Nephron progenitor cell (in vitro differentiated cells): ENCODE measurements around the gene GNPAT.
A peak's percentile ranks its signal among the peaks of the same experiment; 100 is the strongest.

Source experiments
- DNase-seq: peaks from one replicate; pipeline ENCODE4 v3.0.0; 2021
- H3K27ac Mint-ChIP-seq: 2 replicates; pipeline ENCODE4 v1.8.0; 2021; ENCODE audit warnings: mild to moderate bottlenecking, moderate library complexity, mixed read lengths
- H3K27me3 Mint-ChIP-seq: 2 replicates; pipeline ENCODE4 v1.8.0; 2021; ENCODE audit warnings: mild to moderate bottlenecking, low read depth, mixed read lengths; ENCODE audit not compliant: poor library complexity
- H3K36me3 Mint-ChIP-seq: 2 replicates; pipeline ENCODE4 v1.8.0; 2021; ENCODE audit warnings: low read depth, mixed read lengths
- H3K4me1 Mint-ChIP-seq: 2 replicates; pipeline ENCODE4 v1.8.0; 2021; ENCODE audit warnings: mixed read lengths
- H3K4me3 Mint-ChIP-seq: 2 replicates; pipeline ENCODE4 v1.8.0; 2021; ENCODE audit warnings: mild to moderate bottlenecking, moderate library complexity, mixed read lengths
- H3K9me3 Mint-ChIP-seq: 2 replicates; pipeline ENCODE4 v1.8.0; 2021; ENCODE audit warnings: mild to moderate bottlenecking, moderate library complexity, mixed read lengths
- TF ChIP-seq, protein P1 (sequence below): fragments of 200-600 bp; sonication (generic); IDR thresholded peaks from 2 replicates; pipeline ENCODE4 v1.5.0; 2021; ENCODE audit warnings: antibody characterized with exemption

GNPAT gene

GRCh38 chr1:231260351-231260750, 19.3 kb downstream of the GNPAT start:
- TF ChIP-seq, protein P1, sequence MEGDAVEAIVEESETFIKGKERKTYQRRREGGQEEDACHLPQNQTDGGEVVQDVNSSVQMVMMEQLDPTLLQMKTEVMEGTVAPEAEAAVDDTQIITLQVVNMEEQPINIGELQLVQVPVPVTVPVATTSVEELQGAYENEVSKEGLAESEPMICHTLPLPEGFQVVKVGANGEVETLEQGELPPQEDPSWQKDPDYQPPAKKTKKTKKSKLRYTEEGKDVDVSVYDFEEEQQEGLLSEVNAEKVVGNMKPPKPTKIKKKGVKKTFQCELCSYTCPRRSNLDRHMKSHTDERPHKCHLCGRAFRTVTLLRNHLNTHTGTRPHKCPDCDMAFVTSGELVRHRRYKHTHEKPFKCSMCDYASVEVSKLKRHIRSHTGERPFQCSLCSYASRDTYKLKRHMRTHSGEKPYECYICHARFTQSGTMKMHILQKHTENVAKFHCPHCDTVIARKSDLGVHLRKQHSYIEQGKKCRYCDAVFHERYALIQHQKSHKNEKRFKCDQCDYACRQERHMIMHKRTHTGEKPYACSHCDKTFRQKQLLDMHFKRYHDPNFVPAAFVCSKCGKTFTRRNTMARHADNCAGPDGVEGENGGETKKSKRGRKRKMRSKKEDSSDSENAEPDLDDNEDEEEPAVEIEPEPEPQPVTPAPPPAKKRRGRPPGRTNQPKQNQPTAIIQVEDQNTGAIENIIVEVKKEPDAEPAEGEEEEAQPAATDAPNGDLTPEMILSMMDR: no peak
- no peaks in the 10 kb centered on the region for H3K27me3 Mint-ChIP-seq
- DNase-seq: no peak
- no peaks in the 10 kb centered on the region for H3K4me1 Mint-ChIP-seq
- H3K4me3 Mint-ChIP-seq: no peak overlapping the region
- peaks cover 4% of the 10 kb centered on the region for H3K9me3 Mint-ChIP-seq
- H3K36me3 Mint-ChIP-seq: peaks cover 76% of the 10 kb centered on the region
- no peak overlapping the region for H3K27ac Mint-ChIP-seq

DNA sequence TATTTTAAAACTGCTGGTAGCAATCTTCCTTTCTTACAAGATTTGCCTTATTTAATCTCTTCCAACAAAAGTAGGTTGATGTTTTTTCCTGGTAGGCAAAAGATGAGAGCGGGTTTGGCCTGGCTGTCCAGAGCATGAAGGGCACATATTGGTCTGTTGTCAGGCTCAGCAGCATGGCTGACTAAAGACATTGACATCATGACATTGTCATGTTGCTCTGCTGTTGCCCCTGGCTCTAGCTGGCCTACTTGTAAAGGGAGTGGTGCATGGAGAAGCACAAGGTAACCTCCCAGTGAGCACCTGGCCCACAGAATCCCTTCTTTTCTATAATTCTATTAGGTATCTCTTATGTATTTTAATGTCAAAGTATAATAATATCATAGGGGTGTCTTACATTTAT, 23.6 kb downstream of the GNPAT start:
- TF ChIP-seq, protein P1: no peak
- Mint-ChIP-seq H3K36me3 (peaks cover 73% of the 10 kb centered on the region), H3K4me3 (no peak overlapping the region), H3K4me1 (no peaks in the 10 kb centered on the region), H3K27me3 (no peaks in the 10 kb centered on the region), H3K27ac (no peak overlapping the region), H3K9me3 (no peaks in the 10 kb centered on the region)
- no peak for DNase-seq

DNA sequence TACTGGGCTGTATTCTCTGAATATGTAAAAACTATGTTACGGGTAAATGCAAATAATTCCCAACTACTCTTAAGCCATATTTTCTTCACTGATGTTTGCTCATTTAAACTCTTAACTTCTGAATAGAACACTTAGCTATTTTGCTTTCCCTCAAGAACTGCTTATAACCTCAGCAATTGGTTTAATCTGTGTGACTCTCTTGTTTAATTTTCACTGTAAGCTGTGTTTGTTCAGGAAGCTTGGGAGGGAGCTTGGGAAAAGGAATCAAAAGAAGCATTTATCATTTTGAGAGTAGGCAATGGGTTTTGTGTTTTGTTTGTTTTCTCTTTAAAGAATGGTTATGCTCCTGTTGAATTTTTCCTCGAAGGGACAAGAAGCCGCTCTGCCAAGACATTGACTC, 24.4 kb downstream of the GNPAT start:
- H3K27ac Mint-ChIP-seq: no peak overlapping the region
- H3K36me3 Mint-ChIP-seq: peaks cover 73% of the 10 kb centered on the region
- DNase-seq: no peak
- TF ChIP-seq, protein P1: no peak
- H3K4me1 Mint-ChIP-seq: no peaks in the 10 kb centered on the region
- H3K9me3 Mint-ChIP-seq: no peaks in the 10 kb centered on the region
- H3K27me3 Mint-ChIP-seq: no peaks in the 10 kb centered on the region
- H3K4me3 Mint-ChIP-seq: no peak overlapping the region

DNA sequence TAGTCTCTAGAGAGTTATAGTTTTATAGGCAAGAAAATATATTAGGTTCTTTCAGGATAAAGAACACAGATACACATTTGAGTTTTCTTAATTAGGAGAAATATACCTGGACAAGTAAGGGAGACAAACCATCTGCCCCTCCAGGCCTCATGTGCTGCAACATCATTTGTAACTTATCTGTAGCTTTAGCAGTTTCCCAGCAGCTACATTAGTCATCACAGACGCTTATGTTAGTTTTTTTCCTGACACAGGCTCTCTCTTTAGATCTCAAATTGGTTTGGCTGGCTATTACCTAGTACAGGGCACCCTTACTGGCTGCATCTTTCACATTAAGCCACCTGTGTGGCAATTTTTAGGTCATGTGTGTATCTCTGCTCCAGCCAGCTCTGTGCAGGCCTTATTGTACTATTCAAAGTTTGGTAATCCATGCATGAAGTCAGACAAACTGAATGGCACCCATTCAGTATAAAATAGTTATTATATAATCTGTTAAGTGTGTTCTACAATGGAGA, 25.9 kb downstream of the GNPAT start:
- Mint-ChIP-seq H3K9me3 (no peaks in the 10 kb centered on the region), H3K4me1 (no peaks in the 10 kb centered on the region), H3K36me3 (peaks cover 72% of the 10 kb centered on the region), H3K4me3 (no peak overlapping the region), H3K27me3 (no peaks in the 10 kb centered on the region), H3K27ac (no peak overlapping the region)
- TF ChIP-seq, protein P1: no peak
- no peak for DNase-seq

DNA sequence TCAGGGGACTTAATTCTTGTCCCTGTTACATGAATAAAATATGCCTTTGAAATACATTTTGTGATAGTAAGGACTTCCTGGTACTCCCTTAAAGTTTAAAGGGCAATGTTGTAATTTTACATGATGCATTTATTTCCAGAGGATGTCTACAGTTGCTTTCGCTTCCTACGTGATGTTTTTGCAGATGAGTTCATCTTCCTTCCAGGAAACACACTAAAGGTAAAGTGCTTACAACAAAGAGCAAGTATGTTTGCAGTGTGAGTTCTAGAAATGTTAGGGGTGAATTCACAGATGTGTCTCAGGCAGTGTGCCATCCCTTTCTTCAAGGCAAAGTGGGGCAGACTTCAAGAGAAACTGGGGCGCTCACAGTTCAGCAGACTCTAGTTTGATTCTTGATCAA, 31.2 kb downstream of the GNPAT start:
- TF ChIP-seq, protein P1: no peak

GRCh38 chr1:231272880-231273279, 31.9 kb downstream of the GNPAT start:
- no peak overlapping the region for H3K27ac Mint-ChIP-seq
- H3K4me3 Mint-ChIP-seq: no peak overlapping the region
- H3K27me3 Mint-ChIP-seq: no peaks in the 10 kb centered on the region
- DNase-seq: no peak
- peaks cover 76% of the 10 kb centered on the region for H3K36me3 Mint-ChIP-seq
- no peaks in the 10 kb centered on the region for H3K9me3 Mint-ChIP-seq
- no peaks in the 10 kb centered on the region for H3K4me1 Mint-ChIP-seq
- TF ChIP-seq, protein P1: no peak

More for the DNA sequence above, 31.2 kb downstream of the GNPAT start:
- Mint-ChIP-seq H3K27ac (peak overlapping the region; percentile 40), H3K27me3 (no peaks in the 10 kb centered on the region), H3K9me3 (no peaks in the 10 kb centered on the region), H3K4me1 (no peaks in the 10 kb centered on the region), H3K36me3 (peaks cover 77% of the 10 kb centered on the region), H3K4me3 (no peak overlapping the region)
- DNase-seq: no peak
